Vagina (tissue), 2 donors: ENCODE results near the gene MAN2B2.

Experiments
- CTCF ChIP-seq, 3 experiments: fragments of 450-650 bp in 2 of 3; fragments of 200-600 bp in 1 of 3; sonication (generic) in 1 of 3; IDR thresholded peaks; one replicate each; pipeline ENCODE4 v1.5.1; 2017 to 2019; ENCODE audit warnings: antibody characterized with exemption in 3 of 3, mild to moderate bottlenecking in 2 of 3, moderate library complexity in 2 of 3
- POLR2A ChIP-seq, 2 donors: fragments of 450-650 bp; IDR thresholded peaks; one replicate each; pipeline ENCODE4 v1.6.1; 2017; ENCODE audit warnings: antibody characterized with exemption in 2 of 2, mild to moderate bottlenecking in 2 of 2, moderate library complexity in 2 of 2
- POLR2AphosphoS5 ChIP-seq, 2 donors: sonication (generic); formaldehyde crosslinking; IDR thresholded peaks; one replicate each; pipeline ENCODE4 v1.9.0; 2017; ENCODE audit warnings: antibody characterized with exemption in 2 of 2, mild to moderate bottlenecking in 2 of 2, low read depth in 1 of 2; ENCODE audit not compliant: insufficient read depth in 1 of 2

- TF ChIP-seq CTCF (IDR thresholded peaks at IDR 0.05) (no peak), POLR2A (IDR thresholded peaks at IDR 0.05) (no peak), POLR2AphosphoS5 (IDR thresholded peaks at IDR 0.05; ENCODE audit: insufficient read depth in 1 of 2, low read depth in 1 of 2) (no peak)
Observed at GRCh38 chr4:6549445-6549844, 25.5 kb upstream of the MAN2B2 start.
